IMR-90 (cell line): ENCODE results near the gene QPRT.

Experiments used
- CEBPB ChIP-seq: IDR thresholded peaks from 2 replicates; pipeline ENCODE4 v1.6.1; 2012; ENCODE audit warnings: low read depth, low read length, improper control_type of control experiment
- MAZ ChIP-seq: IDR thresholded peaks from 2 replicates; pipeline ENCODE4 v1.6.1; 2012; ENCODE audit warnings: low read depth, mild to moderate bottlenecking, low read length, improper control_type of control experiment, moderate library complexity, borderline replicate concordance
- POLR2A ChIP-seq: IDR thresholded peaks from 2 replicates; pipeline ENCODE4 v1.6.1; 2012; ENCODE audit warnings: mild to moderate bottlenecking, low read depth, low read length
- RAD21 ChIP-seq: IDR thresholded peaks from 2 replicates; pipeline ENCODE4 v1.6.1; 2012; ENCODE audit warnings: low read length, improper control_type of control experiment
- TF ChIP-seq, protein P1 (sequence below): conservative IDR thresholded peaks from 2 replicates; pipeline ENCODE4 v1.5.1; 2012; ENCODE audit warnings: mild to moderate bottlenecking, low read depth, low read length, improper control_type of control experiment

DNA sequence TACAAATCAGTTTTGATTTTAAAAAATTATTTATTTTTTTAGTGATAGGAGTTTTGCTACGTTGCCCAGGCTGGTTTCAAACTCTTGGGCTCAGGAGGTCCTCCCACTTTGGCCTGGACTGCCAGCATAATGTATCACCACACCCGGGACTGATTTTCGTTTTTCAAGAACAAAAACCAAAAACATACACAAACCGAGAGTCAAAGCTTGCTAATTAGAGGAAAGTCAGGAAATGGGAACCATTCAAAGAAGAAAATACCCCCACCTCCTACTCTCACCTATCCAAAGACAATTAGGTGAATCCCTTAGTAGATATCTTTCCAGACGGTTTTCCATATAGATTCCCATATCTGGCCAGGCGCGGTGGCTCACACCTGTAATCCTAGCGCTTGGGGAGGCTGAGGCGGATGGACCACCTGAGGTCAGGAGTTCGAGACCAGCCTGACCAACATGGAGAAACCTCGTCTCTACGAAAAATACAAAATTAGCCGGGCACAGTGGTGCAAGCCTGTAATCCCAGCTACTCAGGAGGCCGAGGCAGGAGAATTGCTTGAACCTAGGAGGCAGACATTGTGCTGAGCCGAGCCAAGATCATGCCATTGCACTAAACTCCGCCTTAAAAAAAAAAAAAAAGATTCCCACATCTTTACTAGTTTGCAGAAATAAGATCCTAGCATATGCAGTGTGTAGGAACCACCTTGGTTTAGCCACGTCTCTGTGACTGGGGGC lies 16.8 kb upstream of the QPRT start:
- TF ChIP-seq POLR2A (no peak), MAZ (no peak), CEBPB (no peak), RAD21 (no peak)
- TF ChIP-seq, protein P1, sequence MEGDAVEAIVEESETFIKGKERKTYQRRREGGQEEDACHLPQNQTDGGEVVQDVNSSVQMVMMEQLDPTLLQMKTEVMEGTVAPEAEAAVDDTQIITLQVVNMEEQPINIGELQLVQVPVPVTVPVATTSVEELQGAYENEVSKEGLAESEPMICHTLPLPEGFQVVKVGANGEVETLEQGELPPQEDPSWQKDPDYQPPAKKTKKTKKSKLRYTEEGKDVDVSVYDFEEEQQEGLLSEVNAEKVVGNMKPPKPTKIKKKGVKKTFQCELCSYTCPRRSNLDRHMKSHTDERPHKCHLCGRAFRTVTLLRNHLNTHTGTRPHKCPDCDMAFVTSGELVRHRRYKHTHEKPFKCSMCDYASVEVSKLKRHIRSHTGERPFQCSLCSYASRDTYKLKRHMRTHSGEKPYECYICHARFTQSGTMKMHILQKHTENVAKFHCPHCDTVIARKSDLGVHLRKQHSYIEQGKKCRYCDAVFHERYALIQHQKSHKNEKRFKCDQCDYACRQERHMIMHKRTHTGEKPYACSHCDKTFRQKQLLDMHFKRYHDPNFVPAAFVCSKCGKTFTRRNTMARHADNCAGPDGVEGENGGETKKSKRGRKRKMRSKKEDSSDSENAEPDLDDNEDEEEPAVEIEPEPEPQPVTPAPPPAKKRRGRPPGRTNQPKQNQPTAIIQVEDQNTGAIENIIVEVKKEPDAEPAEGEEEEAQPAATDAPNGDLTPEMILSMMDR: no peak
